Heart left ventricle (tissue), 13 donors: ENCODE data around the gene TIGD2.

Experiments used
- POLR2A ChIP-seq, 2 donors: fragments of 450-650 bp; IDR thresholded peaks; one replicate each; pipeline ENCODE4 v1.6.1; 2017; ENCODE audit warnings: antibody characterized with exemption in 2 of 2, mild to moderate bottlenecking in 2 of 2, moderate library complexity in 2 of 2
- TF ChIP-seq, protein P1 (sequence below), 12 donors: fragments of 200-600 bp; sonication (generic) in 4 of 12; IDR thresholded peaks; one replicate each; pipeline versions ENCODE4 v1.5.0 to v1.8.0; 2018 to 2022; ENCODE audit warnings: antibody characterized with exemption in 12 of 12, mild to moderate bottlenecking in 5 of 12
- donor health status: ischemic (EF 13 %, LVEDD 7.1; RV severe dilation, severe dysfunction).
- donor health status: DM: no; HTN: yes; CAD: no.
- donor health status: DM: no; HTN: no; CAD: no.
- donor health status: ischemic (EF 25% LVEDD 6.9; RV normal size, moderate dysfunction).
- donor health status: ischemic (EF 25% LVEDD 5.7; RV mildly dilated, moderate dysfunction).
- donor health status: ischemic (EF 35%, LVEDD 5.7; RV mildly dilated, moderate dysfunction).
- donor health status: nonischemic (EF 11% LVEDD 7.7; RV severe dilation, severe dysfunction).
- donor health status: DM: yes; HTN: yes; CAD: no.
- donor health status: PGD.
- donor health status: ischemic (EF 29% LVEDD 5.4; RV normal size, mild dysfunction).
- donor health status: nonischemic (EF 23%, LVEDD 6.1; RV moderate dilation, normal function).

GRCh38 chr4:89078300-89078699, 33.0 kb upstream of the TIGD2 start:
- TF ChIP-seq, protein P1, sequence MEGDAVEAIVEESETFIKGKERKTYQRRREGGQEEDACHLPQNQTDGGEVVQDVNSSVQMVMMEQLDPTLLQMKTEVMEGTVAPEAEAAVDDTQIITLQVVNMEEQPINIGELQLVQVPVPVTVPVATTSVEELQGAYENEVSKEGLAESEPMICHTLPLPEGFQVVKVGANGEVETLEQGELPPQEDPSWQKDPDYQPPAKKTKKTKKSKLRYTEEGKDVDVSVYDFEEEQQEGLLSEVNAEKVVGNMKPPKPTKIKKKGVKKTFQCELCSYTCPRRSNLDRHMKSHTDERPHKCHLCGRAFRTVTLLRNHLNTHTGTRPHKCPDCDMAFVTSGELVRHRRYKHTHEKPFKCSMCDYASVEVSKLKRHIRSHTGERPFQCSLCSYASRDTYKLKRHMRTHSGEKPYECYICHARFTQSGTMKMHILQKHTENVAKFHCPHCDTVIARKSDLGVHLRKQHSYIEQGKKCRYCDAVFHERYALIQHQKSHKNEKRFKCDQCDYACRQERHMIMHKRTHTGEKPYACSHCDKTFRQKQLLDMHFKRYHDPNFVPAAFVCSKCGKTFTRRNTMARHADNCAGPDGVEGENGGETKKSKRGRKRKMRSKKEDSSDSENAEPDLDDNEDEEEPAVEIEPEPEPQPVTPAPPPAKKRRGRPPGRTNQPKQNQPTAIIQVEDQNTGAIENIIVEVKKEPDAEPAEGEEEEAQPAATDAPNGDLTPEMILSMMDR (IDR thresholded peaks at IDR 0.05) = no peak
- TF ChIP-seq POLR2A (IDR thresholded peaks at IDR 0.05) = no peak
